Left lobe of liver (tissue), 2 donors: ENCODE results near the gene FRMD4A. TPM values are rescaled to one million over a fixed set of nuclear protein-coding genes. Genes with fewer than 3 reads are reported as not detected.

Source experiments
- ATAC-seq: fragments of 200-7000 bp; cut with Tn5 transposase; one replicate; pipeline ENCODE4 v1.9.1; 2020; ENCODE audit warnings: mild to moderate bottlenecking, moderate library complexity
- DNase-seq: peaks from one replicate; pipeline ENCODE4 v3.0.0-alpha.2; 2020; ENCODE audit warnings: low spot score
- total RNA-seq: library from RNA; stranded (reverse); gene quantifications from one replicate; pipeline ENCODE4 v1.2.1, GENCODE V29; 2021
- donor health status: DM: no; HTN: no; CAD: no; lungs with moderate emphysema.
- donor health status: DM: no; HTN: yes; CAD: no.

The FRMD4A gene
- total RNA-seq, 1 donor from 2014 or later, result 13.8 TPM

DNA sequence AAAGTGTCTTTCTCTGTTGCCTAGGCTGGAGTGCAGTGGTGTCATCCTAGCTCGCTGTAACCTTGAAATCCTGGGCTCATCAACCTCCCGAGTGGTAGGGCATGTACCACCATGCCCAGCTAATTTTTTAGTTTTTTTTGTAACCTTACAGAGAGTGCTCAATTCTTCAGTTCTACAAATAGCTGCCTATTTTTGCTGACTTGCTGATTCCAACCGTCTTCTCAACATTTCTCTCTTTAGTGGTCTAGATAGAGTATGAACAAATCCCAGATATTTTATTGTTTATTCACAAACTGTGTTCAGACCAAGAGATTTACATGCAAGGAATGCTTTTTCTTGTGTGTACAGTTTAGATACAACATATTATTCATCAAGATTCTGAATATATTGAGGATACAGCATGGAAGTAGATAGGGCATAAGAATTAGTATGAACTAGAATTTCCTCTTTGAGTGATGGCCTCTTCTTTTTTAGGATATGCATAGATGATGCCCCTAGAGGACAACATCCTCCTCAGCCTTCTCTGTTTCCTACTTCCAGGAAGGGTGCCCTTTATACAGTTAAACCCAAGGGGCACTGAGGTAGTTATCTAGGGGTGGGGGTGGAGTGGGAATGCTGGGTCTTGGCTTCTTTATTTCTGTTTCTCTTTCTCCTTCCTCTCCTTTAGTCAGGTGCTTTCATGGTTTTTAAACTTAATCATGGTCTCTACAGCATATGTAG lies 717.9 kb downstream of the FRMD4A start:
- ATAC-seq (no peak), DNase-seq (no peak)

DNA sequence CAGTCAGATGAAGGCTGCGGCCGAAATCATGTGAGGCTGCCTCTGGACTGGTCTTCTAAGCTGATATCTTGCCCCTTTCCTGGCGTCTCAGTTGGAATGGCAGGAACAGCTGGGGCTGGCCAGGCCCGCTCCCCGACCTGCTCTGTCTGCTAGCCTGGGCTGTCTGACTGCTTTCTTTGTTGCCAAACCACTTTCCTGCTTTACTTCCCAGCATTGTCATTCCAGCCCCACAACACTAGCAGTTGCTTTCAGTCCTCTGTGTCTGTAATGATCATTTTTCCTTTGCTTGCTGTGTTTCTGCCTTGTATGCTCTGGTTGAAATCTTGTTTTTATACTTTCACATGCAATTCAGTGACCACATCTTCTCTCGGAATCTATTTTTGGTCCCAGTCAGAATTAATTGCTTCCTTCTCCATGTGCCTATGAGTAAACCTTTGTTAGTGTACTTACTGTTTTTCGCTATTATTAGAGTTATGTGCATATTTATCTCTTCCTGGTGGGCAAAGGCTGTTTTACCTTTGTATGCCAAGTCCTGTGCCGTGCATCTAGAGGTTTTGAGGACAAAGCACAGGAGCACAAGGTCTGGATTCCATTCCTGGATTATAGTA lies 722.4 kb downstream of the FRMD4A start:
- no peak for DNase-seq
- no peak for ATAC-seq

DNA sequence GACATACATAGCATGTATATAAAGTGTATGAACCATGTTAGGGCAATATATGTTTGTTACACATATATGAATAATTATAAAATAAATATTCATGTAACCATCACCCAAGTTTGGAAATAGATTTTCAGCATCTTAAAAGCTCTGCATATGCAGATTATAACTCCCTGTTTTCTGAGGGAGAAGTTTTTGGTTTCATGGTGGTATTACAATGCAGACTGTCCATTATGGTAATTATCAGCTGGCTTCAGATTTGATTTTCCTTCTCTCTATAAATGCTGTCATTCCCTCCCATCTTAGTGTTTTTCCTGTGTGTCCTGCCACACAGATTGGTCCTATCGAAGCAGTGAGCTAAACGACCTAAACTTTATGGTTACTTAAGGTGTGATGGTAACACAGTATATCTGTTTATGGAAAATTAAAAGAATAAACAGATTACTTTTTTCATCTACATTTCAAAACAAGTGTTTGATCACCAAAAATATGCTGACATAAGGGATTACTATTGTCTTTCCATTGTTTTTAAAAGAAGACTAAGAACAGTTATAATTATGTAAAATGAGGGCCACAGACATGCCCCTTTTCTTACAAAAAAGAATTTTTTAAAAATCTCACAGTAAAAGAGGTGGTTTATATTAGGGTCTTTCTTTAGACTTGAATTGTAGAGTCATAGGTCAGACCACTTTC lies 726.2 kb downstream of the FRMD4A start:
- DNase-seq (no peak), ATAC-seq (no peak)

DNA sequence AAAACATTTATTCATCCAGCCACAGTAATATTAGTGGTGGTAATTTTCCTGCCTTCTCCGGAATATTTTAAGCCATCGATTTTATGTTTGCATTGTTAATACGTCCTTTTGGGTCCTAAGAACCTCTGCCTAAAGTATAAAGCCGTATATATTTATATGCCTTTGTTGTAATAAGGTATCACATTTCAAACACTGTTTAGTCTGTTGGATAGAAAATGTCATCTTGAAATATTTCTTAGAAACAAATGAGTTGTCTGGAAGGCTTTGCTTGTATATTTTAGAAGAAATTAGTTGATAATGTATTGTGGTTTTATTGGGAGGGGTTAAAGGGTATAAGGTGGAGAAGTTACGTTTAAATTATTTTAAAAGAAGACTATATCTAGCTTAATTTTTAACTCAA lies 732.8 kb downstream of the FRMD4A start:
- ATAC-seq, result no peak
- no peak for DNase-seq

DNA sequence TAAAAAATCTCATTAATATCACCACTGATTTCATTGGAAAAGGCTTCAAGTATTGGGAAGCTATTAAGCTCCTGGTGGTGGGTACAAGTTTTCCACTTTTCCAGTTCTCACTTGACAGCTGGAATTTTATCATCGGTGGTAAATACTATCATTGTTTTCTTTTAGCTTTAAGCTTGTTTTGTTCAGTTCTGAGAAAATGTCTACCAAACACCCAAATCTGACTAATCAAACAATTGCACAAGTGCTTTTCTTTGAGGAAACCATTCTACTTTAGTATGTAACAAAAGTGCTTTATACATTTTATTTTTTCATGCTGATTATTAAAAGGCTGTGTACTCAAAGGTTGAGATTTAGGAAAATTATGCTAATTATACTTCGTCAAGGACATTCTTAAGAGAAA lies 736.1 kb downstream of the FRMD4A start:
- no peak for DNase-seq
- no peak for ATAC-seq
